GM23248 (cell line): ENCODE results near the gene BTD. TPM values are rescaled to one million over a fixed set of nuclear protein-coding genes. Genes with fewer than 3 reads are reported as not detected.
"Not testable (repeated sequence)": the region's sequence is repeated elsewhere in the genome, so short reads cannot be mapped to it uniquely, and the experiment has no call there.

Experiments used
- DNase-seq: peaks from one replicate; pipeline ENCODE4 v3.0.0-alpha.2; 2015
- H2AFZ ChIP-seq: fragments of 200-600 bp; sonication (generic); 2 replicates; pipeline ENCODE4 v1.6.1; 2016; ENCODE audit warnings: antibody characterized with exemption
- H3F3A ChIP-seq: fragments of 200-600 bp; sonication (generic); 2 replicates; pipeline ENCODE4 v1.6.1; 2016; ENCODE audit warnings: mild to moderate bottlenecking, antibody characterized with exemption, mixed run types; ENCODE audit not compliant: insufficient read depth
- H3K27ac ChIP-seq: fragments of 200-600 bp; sonication (generic); 2 replicates; pipeline ENCODE4 v1.5.1; 2016; ENCODE audit warnings: mild to moderate bottlenecking
- H3K27me3 ChIP-seq: fragments of 200-600 bp; sonication (generic); replicated peaks from 2 replicates; pipeline ENCODE4 v1.6.1; 2016; ENCODE audit warnings: mild to moderate bottlenecking; ENCODE audit not compliant: insufficient read depth
- H3K36me3 ChIP-seq: fragments of 200-600 bp; sonication (generic); 2 replicates; pipeline ENCODE4 v1.6.1; 2016; ENCODE audit warnings: low read depth, mild to moderate bottlenecking
- H3K4me1 ChIP-seq: fragments of 200-600 bp; sonication (generic); 2 replicates; pipeline ENCODE4 v1.6.1; 2016; ENCODE audit warnings: mild to moderate bottlenecking; ENCODE audit not compliant: insufficient read depth
- H3K4me2 ChIP-seq: fragments of 200-600 bp; sonication (generic); one replicate; pipeline ENCODE4 v1.6.1; 2016; ENCODE audit warnings: mild to moderate bottlenecking; ENCODE audit not compliant: unreplicated experiment
- H3K4me3 ChIP-seq: fragments of 200-600 bp; sonication (generic); 2 replicates; pipeline ENCODE4 v1.5.1; 2016; ENCODE audit warnings: mild to moderate bottlenecking
- H3K79me2 ChIP-seq: fragments of 200-600 bp; sonication (generic); 2 replicates; pipeline ENCODE4 v1.6.1; 2016; ENCODE audit warnings: mild to moderate bottlenecking; ENCODE audit not compliant: insufficient read depth
- H3K9ac ChIP-seq: fragments of 200-600 bp; sonication (generic); 2 replicates; pipeline ENCODE4 v1.6.1; 2016; ENCODE audit warnings: mild to moderate bottlenecking
- H3K9me2 ChIP-seq: fragments of 200-600 bp; sonication (generic); 2 replicates; pipeline ENCODE4 v1.6.1; 2016; ENCODE audit warnings: mixed run types, mild to moderate bottlenecking, moderate library complexity; ENCODE audit not compliant: insufficient read depth
- H3K9me3 ChIP-seq: fragments of 200-600 bp; sonication (generic); one replicate; pipeline ENCODE4 v1.6.1; 2017; ENCODE audit warnings: low read depth
- H4K20me1 ChIP-seq: fragments of 200-600 bp; sonication (generic); 2 replicates; pipeline ENCODE4 v1.6.0; 2016; ENCODE audit not compliant: insufficient read depth
- EZH2 ChIP-seq: fragments of 200-600 bp; sonication (generic); IDR thresholded peaks from 2 replicates; pipeline ENCODE4 v1.6.1; 2018; ENCODE audit warnings: antibody characterized with exemption, mild to moderate bottlenecking; ENCODE audit not compliant: insufficient read depth, poor library complexity, severe bottlenecking
- EZH2phosphoT487 ChIP-seq: fragments of 200-600 bp; sonication (generic); IDR thresholded peaks from 2 replicates; pipeline ENCODE4 v1.6.1; 2018; ENCODE audit warnings: antibody characterized with exemption, moderate library complexity, mild to moderate bottlenecking, low read depth; ENCODE audit not compliant: insufficient read depth
- WGBS, 2 experiments: methylation state at CpG; one replicate each; pipeline ENCODE4 v1.1.6; 2015 to 2017; ENCODE audit warnings: low lambda C conversion rate in 2 of 2, low coverage in 1 of 2; ENCODE audit errors: missing lambda C conversion rate in 2 of 2; 5-methylcytosine and 5-hydroxymethylcytosine counted together
- in situ Hi-C: fragments of 300-500 bp; cut with MboI; formaldehyde crosslinking; loops from 2 replicates; pipeline ENCODE4 v1.15.0; 2020
- polyA plus RNA-seq: library from polyadenylated mRNA; unstranded; fragments of >200 nt; fragmentation: Nextera tagmentation; extraction: Ambion mirVana; gene quantifications from 2 replicates; pipeline ENCODE4 v1.2.1, GENCODE V29; 2016
- total RNA-seq: library from RNA; depleted of rRNA; stranded (reverse); fragments of >200 nt; shearing (Covaris generic); gene quantifications from 2 replicates; pipeline ENCODE4 v1.2.3, GENCODE V29; 2014

The BTD gene
- total and polyA plus RNA-seq, 2 experiments from 2014 or later = 20.1 to 48.0 TPM

- Histone ChIP-seq H3K36me3 (peaks cover 39% of the 10 kb centered on the region), H3K9me3 (no peaks in the 10 kb centered on the region), H3K9me2 (no peaks in the 10 kb centered on the region), H3K79me2 (no peaks in the 10 kb centered on the region), H3K9ac (no peak overlapping the region), H3K4me1 (no peaks in the 10 kb centered on the region), H4K20me1 (no peaks in the 10 kb centered on the region), H3K27me3 (no peaks in the 10 kb centered on the region), H3K27ac (no peak overlapping the region), H3K4me2 (no peak overlapping the region), H2AFZ (no peak overlapping the region), H3F3A (peaks cover 17% of the 10 kb centered on the region), H3K4me3 (no peak overlapping the region)
- in situ Hi-C loops = no loop called here
- DNase-seq = no peak
- TF ChIP-seq EZH2 (no peak), EZH2phosphoT487 (no peak)
- whole genome bisulfite sequencing, 2 experiments = 91 to 98% methylated on average over 21 of the region's 21 CpGs
Observed at GRCh38 chr3:15591928-15592327, 9.6 kb upstream of the BTD start.

GRCh38 chr3:15592968-15593367, 8.6 kb upstream of the BTD start:
- H3K79me2 ChIP-seq = no peaks in the 10 kb centered on the region
- in situ Hi-C loops = no loop called here

GRCh38 chr3:15595955-15596354, 5.6 kb upstream of the BTD start:
- WGBS, 2 experiments = 65 to 79% methylated on average over 2 of the region's 2 CpGs
- H3K27ac ChIP-seq = no peak overlapping the region
- no peak for DNase-seq
- H3K36me3 ChIP-seq = peaks cover 20% of the 10 kb centered on the region
- no peak overlapping the region for H3K9ac ChIP-seq
- no peaks in the 10 kb centered on the region for H3K9me2 ChIP-seq
- H3K27me3 ChIP-seq = no peaks in the 10 kb centered on the region
- no peak overlapping the region for H3K4me3 ChIP-seq
- peaks cover 17% of the 10 kb centered on the region for H3F3A ChIP-seq
- TF ChIP-seq EZH2 = no peak
- no peak for TF ChIP-seq EZH2phosphoT487
- H2AFZ ChIP-seq = no peak overlapping the region
- no peaks in the 10 kb centered on the region for H3K9me3 ChIP-seq
- peaks cover 21% of the 10 kb centered on the region for H3K79me2 ChIP-seq
- no peak overlapping the region for H3K4me2 ChIP-seq
- peaks cover 14% of the 10 kb centered on the region; the same call in 1 of the 2 replicates for H3K4me1 ChIP-seq
- in situ Hi-C loops = no loop called here
- H4K20me1 ChIP-seq = no peaks in the 10 kb centered on the region

More at GRCh38 chr3:15592968-15593367, 8.6 kb upstream of the BTD start:
- peaks cover 43% of the 10 kb centered on the region for H3K36me3 ChIP-seq
- no peaks in the 10 kb centered on the region for H4K20me1 ChIP-seq
- DNase-seq = no peak
- H3K27ac ChIP-seq = no peak overlapping the region
- H3K9ac ChIP-seq = no peak overlapping the region
- H3K4me1 ChIP-seq = no peaks in the 10 kb centered on the region
- H3K9me2 ChIP-seq = no peaks in the 10 kb centered on the region
- peaks cover 17% of the 10 kb centered on the region for H3F3A ChIP-seq
- no peak overlapping the region for H3K4me3 ChIP-seq
- no peak overlapping the region for H3K4me2 ChIP-seq
- no peaks in the 10 kb centered on the region for H3K27me3 ChIP-seq
- no peaks in the 10 kb centered on the region for H3K9me3 ChIP-seq
- H2AFZ ChIP-seq = no peak overlapping the region
- TF ChIP-seq EZH2phosphoT487 (no peak), EZH2 (no peak)
- 91 to 96% methylated on average over 4 to 8 of the region's 8 CpGs for WGBS, 2 experiments

- H3K27ac ChIP-seq = peak overlapping the region; percentile 81
- DNase-seq = no peak
Observed at GRCh38 chr3:15601046-15601398, 523 bp upstream of the BTD start.

GRCh38 chr3:15602146-15602536, 596 bp downstream of the BTD start:
- Histone ChIP-seq H3K4me3 (peak overlapping the region; percentile 97), H3K9me3 (no peaks in the 10 kb centered on the region), H3K27me3 (no peaks in the 10 kb centered on the region), H3K4me2 (peak overlapping the region; percentile 83), H3K79me2 (peaks cover 25% of the 10 kb centered on the region), H3K9me2 (no peaks in the 10 kb centered on the region), H4K20me1 (no peaks in the 10 kb centered on the region), H3F3A (peaks cover 13% of the 10 kb centered on the region), H3K9ac (peak overlapping the region; percentile 88), H3K4me1 (peaks cover 25% of the 10 kb centered on the region), H2AFZ (peak overlapping the region; percentile 92), H3K27ac (peak overlapping the region; percentile 81), H3K36me3 (peaks cover 1% of the 10 kb centered on the region; the same call in 1 of the 2 replicates)
- no peak for DNase-seq
- WGBS, 2 experiments = 7% methylated on average over 9 of the region's 9 CpGs
- in situ Hi-C loops = no loop called here
- TF ChIP-seq EZH2phosphoT487 (no peak), EZH2 (no peak)

More at GRCh38 chr3:15601046-15601398, 523 bp upstream of the BTD start:
- Histone ChIP-seq H3K36me3 (peaks cover 13% of the 10 kb centered on the region), H4K20me1 (no peaks in the 10 kb centered on the region), H3K4me3 (peak overlapping the region; percentile 97), H3K4me2 (peak overlapping the region; percentile 84), H3K9me3 (no peaks in the 10 kb centered on the region), H3K79me2 (peaks cover 25% of the 10 kb centered on the region), H3K4me1 (peaks cover 20% of the 10 kb centered on the region; the same call in 1 of the 2 replicates), H3F3A (0 out of 2 replicates have a peak, but pooled peaks cover 1% of the 10 kb centered on the region), H3K9ac (peak overlapping the region; percentile 88), H3K27me3 (no peaks in the 10 kb centered on the region), H2AFZ (peak overlapping the region; percentile 92), H3K9me2 (no peaks in the 10 kb centered on the region)
- in situ Hi-C loops = no loop called here
- WGBS, 2 experiments = 1 to 2% methylated on average over 19 of the region's 19 CpGs
- TF ChIP-seq EZH2 = no peak

DNA sequence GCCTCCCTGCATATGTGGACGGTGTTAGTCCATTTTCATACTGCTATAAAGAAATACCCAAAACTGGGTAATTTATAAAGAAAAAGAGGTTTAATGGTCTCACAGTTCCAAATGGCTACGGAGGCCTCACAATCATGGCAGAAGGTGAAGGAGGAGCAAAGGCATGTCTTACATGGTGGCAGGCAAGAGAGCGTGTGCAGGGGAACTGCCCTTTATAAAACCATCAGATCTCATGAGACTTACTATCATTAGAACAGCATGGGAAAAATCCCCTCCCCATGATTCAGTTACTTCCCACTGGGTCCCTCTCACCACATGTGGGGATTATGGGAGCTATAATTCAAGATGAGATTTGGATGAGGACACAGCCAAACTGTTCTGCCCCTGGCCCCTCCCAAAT, 1.3 kb downstream of the BTD start:
- H4K20me1 ChIP-seq, H3K36me3 ChIP-seq, H3K27ac ChIP-seq, H3K9me3 ChIP-seq, in situ Hi-C loops, H3K27me3 ChIP-seq, H3K9me2 ChIP-seq, DNase-seq: not testable (repeated sequence)
- peaks cover 25% of the 10 kb centered on the region for H3K4me1 ChIP-seq
- peak overlapping the region; percentile 92; the same call in 1 of the 2 replicates for H2AFZ ChIP-seq
- peaks cover 25% of the 10 kb centered on the region for H3K79me2 ChIP-seq
- peaks cover 14% of the 10 kb centered on the region for H3F3A ChIP-seq
- peak overlapping the region; percentile 88 for H3K9ac ChIP-seq
- H3K4me2 ChIP-seq = peak overlapping the region; percentile 83
- H3K4me3 ChIP-seq = peak overlapping the region; percentile 97
- WGBS, 2 experiments = 94 to 98% methylated on average over 3 of the region's 3 CpGs

- in situ Hi-C loops = not testable (repeated sequence)
- peaks cover 18% of the 10 kb centered on the region for H3K79me2 ChIP-seq
- 88 to 96% methylated on average over 1 of the region's 1 CpG for WGBS, 2 experiments
Observed at GRCh38 chr3:15604584-15604983, 3.0 kb downstream of the BTD start.

More at GRCh38 chr3:15604584-15604983, 3.0 kb downstream of the BTD start:
- H3K9ac ChIP-seq, H3K4me2 ChIP-seq, H3K27ac ChIP-seq, DNase-seq, H3K36me3 ChIP-seq, H3K27me3 ChIP-seq, H3K4me3 ChIP-seq, H2AFZ ChIP-seq, H3K9me3 ChIP-seq, H3K9me2 ChIP-seq, H4K20me1 ChIP-seq: not testable (repeated sequence)
- Histone ChIP-seq H3K4me1 (peaks cover 23% of the 10 kb centered on the region), H3F3A (peaks cover 14% of the 10 kb centered on the region)
